WTC11 (cell line): Measurements from ENCODE around the gene GARIN1A. TPM values are rescaled to one million over a fixed set of nuclear protein-coding genes. Genes with fewer than 3 reads are reported as not detected.

Source experiments
- ATAC-seq: fragments of 200-7000 bp; cut with Tn5 transposase; 2 replicates; pipeline ENCODE4 v1.10.0; 2021; ENCODE audit warnings: mild to moderate bottlenecking, moderate library complexity
- CTCF ChIA-PET: fragments of 300-600 bp; sonication (Branson Sonifier 250); formaldehyde crosslinking; loops from one replicate; lab custom pipeline; 2021; ENCODE audit warnings: antibody characterized with exemption; lab: Charles Lee
- POLR2A ChIA-PET: fragments of 350-600 bp; sonication (Branson Sonifier 250); formaldehyde crosslinking; loops from one replicate; lab custom pipeline; 2021; ENCODE audit warnings: antibody characterized with exemption; lab: Charles Lee
- DNase-seq: peaks from one replicate; pipeline ENCODE4 v3.0.0; 2021; ENCODE audit warnings: low spot score
- H3K27ac Mint-ChIP-seq: 2 replicates; pipeline ENCODE4 v1.8.0; 2021; ENCODE audit warnings: mixed read lengths
- H3K27me3 Mint-ChIP-seq: 2 replicates; pipeline ENCODE4 v1.8.0; 2021; ENCODE audit warnings: low read depth, mild to moderate bottlenecking, moderate library complexity, mixed read lengths
- H3K36me3 Mint-ChIP-seq: 2 replicates; pipeline ENCODE4 v1.8.0; 2021; ENCODE audit warnings: mixed read lengths
- H3K4me1 Mint-ChIP-seq: 2 replicates; pipeline ENCODE4 v1.8.0; 2022; ENCODE audit warnings: mixed read lengths
- H3K4me3 Mint-ChIP-seq: 2 replicates; pipeline ENCODE4 v1.8.0; 2021; ENCODE audit warnings: mild to moderate bottlenecking, moderate library complexity, mixed read lengths
- H3K9me3 Mint-ChIP-seq: 2 replicates; pipeline ENCODE4 v1.8.0; 2021; ENCODE audit warnings: mixed read lengths
- ATF1 ChIP-seq: sonication (generic); formaldehyde crosslinking; IDR thresholded peaks from 2 replicates; pipeline ENCODE4 v1.8.1; 2023; ENCODE audit warnings: mild to moderate bottlenecking, moderate library complexity, missing genetic modification reagents
- CTCF ChIP-seq: fragments of 200-600 bp; IDR thresholded peaks from 2 replicates; pipeline ENCODE4 v1.8.0; 2022; ENCODE audit warnings: antibody characterized with exemption
- E2F1 ChIP-seq: sonication (generic); formaldehyde crosslinking; IDR thresholded peaks from 2 replicates; pipeline ENCODE4 v1.8.0; 2022; ENCODE audit warnings: mild to moderate bottlenecking, missing genetic modification reagents
- ESRRA ChIP-seq: sonication (generic); formaldehyde crosslinking; IDR thresholded peaks from 2 replicates; pipeline ENCODE4 v1.8.1; 2022; ENCODE audit warnings: mild to moderate bottlenecking, missing genetic modification reagents, borderline replicate concordance
- ETV6 ChIP-seq: sonication (generic); formaldehyde crosslinking; IDR thresholded peaks from 2 replicates; pipeline ENCODE4 v1.8.1; 2022; ENCODE audit warnings: mild to moderate bottlenecking, missing genetic modification reagents
- FOXK1 ChIP-seq: sonication (generic); formaldehyde crosslinking; IDR thresholded peaks from 2 replicates; pipeline ENCODE4 v1.8.0; 2022; ENCODE audit warnings: mild to moderate bottlenecking, moderate library complexity, missing genetic modification reagents
- GRHL2 ChIP-seq: fragments of 250-450 bp; sonication (Bioruptor Pico); IDR thresholded peaks from 2 replicates; pipeline ENCODE4 v1.8.0; 2022; ENCODE audit warnings: mild to moderate bottlenecking, moderate library complexity; ENCODE audit not compliant: insufficient replicate concordance, severe bottlenecking
- KAT7 ChIP-seq: sonication (generic); formaldehyde crosslinking; IDR thresholded peaks from 2 replicates; pipeline ENCODE4 v1.8.1; 2023; ENCODE audit warnings: missing genetic modification reagents, mild to moderate bottlenecking, borderline replicate concordance
- MXD4 ChIP-seq: fragments of 250-450 bp; sonication (Bioruptor Pico); IDR thresholded peaks from 2 replicates; pipeline ENCODE4 v1.8.0; 2021; ENCODE audit warnings: mild to moderate bottlenecking, moderate library complexity, borderline replicate concordance
- MYBL2 ChIP-seq: sonication (generic); formaldehyde crosslinking; IDR thresholded peaks from 2 replicates; pipeline ENCODE4 v1.8.1; 2023; ENCODE audit warnings: mild to moderate bottlenecking, moderate library complexity, missing genetic modification reagents
- NR1H2 ChIP-seq: sonication (generic); formaldehyde crosslinking; IDR thresholded peaks from 2 replicates; pipeline ENCODE4 v1.9.0; 2021; ENCODE audit warnings: mild to moderate bottlenecking, moderate library complexity, missing genetic modification reagents
- NR2C2 ChIP-seq: sonication (generic); formaldehyde crosslinking; IDR thresholded peaks from 2 replicates; pipeline ENCODE4 v1.8.0; 2022; ENCODE audit warnings: mild to moderate bottlenecking, missing genetic modification reagents
- PRDM15 ChIP-seq: sonication (generic); formaldehyde crosslinking; IDR thresholded peaks from 2 replicates; pipeline ENCODE4 v1.8.0; 2022; ENCODE audit warnings: missing genetic modification reagents
- PREB ChIP-seq: sonication (generic); formaldehyde crosslinking; IDR thresholded peaks from 2 replicates; pipeline ENCODE4 v1.8.1; 2022; ENCODE audit warnings: mild to moderate bottlenecking, missing genetic modification reagents, moderate library complexity, borderline replicate concordance
- RELA ChIP-seq: sonication (generic); formaldehyde crosslinking; IDR thresholded peaks from 2 replicates; pipeline ENCODE4 v1.8.1; 2022; ENCODE audit warnings: missing genetic modification reagents, mild to moderate bottlenecking, borderline replicate concordance
- RORB ChIP-seq: fragments of 250-450 bp; sonication (Bioruptor Pico); IDR thresholded peaks from 2 replicates; pipeline ENCODE4 v1.9.0; 2021; ENCODE audit warnings: mild to moderate bottlenecking
- SMAD3 ChIP-seq: sonication (generic); formaldehyde crosslinking; IDR thresholded peaks from 2 replicates; pipeline ENCODE4 v1.8.0; 2022; ENCODE audit warnings: missing genetic modification reagents, mild to moderate bottlenecking, borderline replicate concordance
- SMAD4 ChIP-seq: sonication (generic); formaldehyde crosslinking; IDR thresholded peaks from 2 replicates; pipeline ENCODE4 v1.8.0; 2022; ENCODE audit warnings: mild to moderate bottlenecking, missing genetic modification reagents
- SOX15 ChIP-seq: fragments of 250-450 bp; sonication (Bioruptor Pico); IDR thresholded peaks from 2 replicates; pipeline ENCODE4 v1.9.0; 2021; ENCODE audit warnings: mild to moderate bottlenecking
- SP1 ChIP-seq: sonication (generic); formaldehyde crosslinking; conservative IDR thresholded peaks from 2 replicates; pipeline ENCODE4 v1.8.1; 2022; ENCODE audit warnings: missing genetic modification reagents
- TCF7 ChIP-seq: sonication (generic); formaldehyde crosslinking; IDR thresholded peaks from 2 replicates; pipeline ENCODE4 v1.8.0; 2022; ENCODE audit warnings: mild to moderate bottlenecking, low read depth, missing genetic modification reagents, moderate library complexity
- TEAD1 ChIP-seq: sonication (generic); formaldehyde crosslinking; IDR thresholded peaks from 2 replicates; pipeline ENCODE4 v1.8.0; 2022; ENCODE audit warnings: mild to moderate bottlenecking, missing genetic modification reagents
- TEAD4 ChIP-seq: sonication (generic); formaldehyde crosslinking; IDR thresholded peaks from 2 replicates; pipeline ENCODE4 v1.8.0; 2022; ENCODE audit warnings: mild to moderate bottlenecking, missing genetic modification reagents
- TP53 ChIP-seq: sonication (generic); formaldehyde crosslinking; IDR thresholded peaks from 2 replicates; pipeline ENCODE4 v1.8.1; 2023; ENCODE audit warnings: mild to moderate bottlenecking, missing genetic modification reagents
- USF1 ChIP-seq: sonication (generic); formaldehyde crosslinking; IDR thresholded peaks from 2 replicates; pipeline ENCODE4 v1.8.0; 2022; ENCODE audit warnings: mild to moderate bottlenecking, missing genetic modification reagents
- USF2 ChIP-seq: sonication (generic); formaldehyde crosslinking; IDR thresholded peaks from 2 replicates; pipeline ENCODE4 v1.8.1; 2023; ENCODE audit warnings: mild to moderate bottlenecking, missing genetic modification reagents, moderate library complexity
- ZNF219 ChIP-seq: sonication (generic); formaldehyde crosslinking; IDR thresholded peaks from 2 replicates; pipeline ENCODE4 v1.8.0; 2023; ENCODE audit warnings: missing genetic modification reagents, mild to moderate bottlenecking, borderline replicate concordance
- total RNA-seq: library from RNA; stranded (reverse); gene quantifications from 3 replicates; pipeline ENCODE4 v1.2.3, GENCODE V29; 2021

GARIN1A gene
- total RNA-seq, 1 experiment from 2014 or later, result 0.15 TPM

GRCh38 chr7:128708235-128708634, 36.1 kb downstream of the GARIN1A start (continued):
- TF ChIP-seq TEAD4 (no peak), SOX15 (no peak), KAT7 (CRISPR knock-in tag) (no peak), NR1H2 (CRISPR knock-in tag) (no peak)

- TF ChIP-seq USF2 (CRISPR knock-in tag), result no peak
- no peak for TF ChIP-seq MYBL2
- no peak for TF ChIP-seq GRHL2
- no peak for TF ChIP-seq E2F1
- no peak for TF ChIP-seq TEAD4
- TF ChIP-seq ATF1 (CRISPR knock-in tag), result no peak
- no peak for TF ChIP-seq CTCF
- TF ChIP-seq TP53 (CRISPR knock-in tag), result no peak
- no peak for TF ChIP-seq ETV6
- TF ChIP-seq MXD4, result no peak
- no peak for TF ChIP-seq PREB
- Mint-ChIP-seq H3K27ac (no peak overlapping the region), H3K27me3 (no peaks in the 10 kb centered on the region), H3K36me3 (no peaks in the 10 kb centered on the region), H3K4me3 (no peak overlapping the region), H3K4me1 (peaks cover 19% of the 10 kb centered on the region), H3K9me3 (peaks cover 6% of the 10 kb centered on the region; the same call in 1 of the 2 replicates)
- DNase-seq (no peak), ATAC-seq (peak; percentile 72)
- CTCF ChIA-PET, result interaction anchor here (0.6 to 1.9 kb wide), 8 partner anchors 10 to 264 kb away, joined by 3 to 7 read pairs (median 3); partner anchors contain the start of gene GARIN1A
- POLR2A ChIA-PET, result no interaction called here
Measured at GRCh38 chr7:128708824-128709223, 36.7 kb downstream of the GARIN1A start.

GRCh38 chr7:128710481-128710880, 38.4 kb downstream of the GARIN1A start:
- ATAC-seq (no peak), DNase-seq (no peak)
- H3K27ac Mint-ChIP-seq, result no peak overlapping the region
- peaks cover 14% of the 10 kb centered on the region for H3K4me1 Mint-ChIP-seq
- 0 out of 2 replicates have a peak, but pooled peaks cover 2% of the 10 kb centered on the region for H3K27me3 Mint-ChIP-seq
- no peaks in the 10 kb centered on the region for H3K36me3 Mint-ChIP-seq
- CTCF ChIA-PET, result interaction anchor here (1.0 kb wide), 1 partner anchor 13 kb away, joined by 4 read pairs; no protein-coding TSS in a partner anchor
- peaks cover 6% of the 10 kb centered on the region; the same call in 1 of the 2 replicates for H3K9me3 Mint-ChIP-seq
- H3K4me3 Mint-ChIP-seq, result no peak overlapping the region
- POLR2A ChIA-PET, result no interaction called here
- no peak for TF ChIP-seq TCF7 (CRISPR knock-in tag)
- no peak for TF ChIP-seq SP1 (CRISPR knock-in tag)
- no peak for TF ChIP-seq TEAD1 (CRISPR knock-in tag)
- no peak for TF ChIP-seq USF1 (CRISPR knock-in tag)
- no peak for TF ChIP-seq PRDM15 (CRISPR knock-in tag)
- no peak for TF ChIP-seq FOXK1
- TF ChIP-seq RELA (CRISPR knock-in tag), result no peak
- no peak for TF ChIP-seq NR2C2 (CRISPR knock-in tag)
- no peak for TF ChIP-seq ESRRA (CRISPR knock-in tag)
- no peak for TF ChIP-seq ZNF219 (CRISPR knock-in tag)
- no peak for TF ChIP-seq USF2 (CRISPR knock-in tag)
- no peak for TF ChIP-seq SMAD4
- TF ChIP-seq SMAD3 (CRISPR knock-in tag), result no peak
- no peak for TF ChIP-seq RORB (CRISPR knock-in tag)
